Measurements from ENCODE around the gene TRIM69. TPM values are rescaled to one million over a fixed set of nuclear protein-coding genes. Genes with fewer than 3 reads are reported as not detected.

TRIM69 gene
- total and polyA plus RNA-seq, 2 experiments from 2014 or later, result 4.3 to 7.0 TPM

DNA sequence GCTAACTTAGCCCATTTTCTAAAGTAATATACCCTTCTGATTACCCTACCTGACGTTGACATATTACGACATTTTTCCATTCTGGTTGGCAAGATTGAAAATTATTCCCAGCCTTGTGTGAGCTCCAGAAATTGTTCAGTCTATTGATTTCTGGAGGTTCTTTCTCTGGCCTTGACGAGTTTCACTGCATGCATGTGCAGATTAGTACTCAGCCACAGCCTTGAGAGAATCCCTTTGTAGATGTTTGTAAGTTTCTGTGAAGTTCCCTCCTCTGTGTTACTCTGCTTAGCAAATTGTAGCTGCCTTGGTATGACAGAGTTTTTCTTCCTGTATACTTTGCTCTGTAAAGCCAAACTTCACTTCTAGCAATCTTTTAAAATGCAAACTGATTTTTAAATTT lies 27.5 kb downstream of the TRIM69 start:
- no peaks in the 10 kb centered on the region; the same call in 1 of the 2 replicates for H3K9me2 ChIP-seq (ENCODE audit: insufficient read depth)
- H3K27ac ChIP-seq (ENCODE audit: low read depth), result no peak overlapping the region
- H4K20me1 ChIP-seq (replicated peaks; ENCODE audit: insufficient read depth), result no peaks in the 10 kb centered on the region
- no peaks in the 10 kb centered on the region for H3K4me1 Mint-ChIP-seq
- no peak overlapping the region for H3K27ac Mint-ChIP-seq
- no peaks in the 10 kb centered on the region for H3K27me3 Mint-ChIP-seq (ENCODE audit: insufficient read depth, low read depth, poor library complexity)
- H3K4me3 ChIP-seq, result no peak overlapping the region
- no peak overlapping the region for H3K4me2 ChIP-seq
- H3K4me3 Mint-ChIP-seq, result no peak overlapping the region
- H3F3A ChIP-seq (replicated peaks; ENCODE audit: low read depth), result no peaks in the 10 kb centered on the region
- no peaks in the 10 kb centered on the region for H3K79me2 ChIP-seq (replicated peaks; ENCODE audit: insufficient read depth)
- no peak for DNase-seq (ENCODE audit: low spot score)
- no peak for ATAC-seq
- TF ChIP-seq EZH2phosphoT487 (IDR thresholded peaks at IDR 0.05; ENCODE audit: unreplicated experiment), result no peak
- TF ChIP-seq, protein P1, sequence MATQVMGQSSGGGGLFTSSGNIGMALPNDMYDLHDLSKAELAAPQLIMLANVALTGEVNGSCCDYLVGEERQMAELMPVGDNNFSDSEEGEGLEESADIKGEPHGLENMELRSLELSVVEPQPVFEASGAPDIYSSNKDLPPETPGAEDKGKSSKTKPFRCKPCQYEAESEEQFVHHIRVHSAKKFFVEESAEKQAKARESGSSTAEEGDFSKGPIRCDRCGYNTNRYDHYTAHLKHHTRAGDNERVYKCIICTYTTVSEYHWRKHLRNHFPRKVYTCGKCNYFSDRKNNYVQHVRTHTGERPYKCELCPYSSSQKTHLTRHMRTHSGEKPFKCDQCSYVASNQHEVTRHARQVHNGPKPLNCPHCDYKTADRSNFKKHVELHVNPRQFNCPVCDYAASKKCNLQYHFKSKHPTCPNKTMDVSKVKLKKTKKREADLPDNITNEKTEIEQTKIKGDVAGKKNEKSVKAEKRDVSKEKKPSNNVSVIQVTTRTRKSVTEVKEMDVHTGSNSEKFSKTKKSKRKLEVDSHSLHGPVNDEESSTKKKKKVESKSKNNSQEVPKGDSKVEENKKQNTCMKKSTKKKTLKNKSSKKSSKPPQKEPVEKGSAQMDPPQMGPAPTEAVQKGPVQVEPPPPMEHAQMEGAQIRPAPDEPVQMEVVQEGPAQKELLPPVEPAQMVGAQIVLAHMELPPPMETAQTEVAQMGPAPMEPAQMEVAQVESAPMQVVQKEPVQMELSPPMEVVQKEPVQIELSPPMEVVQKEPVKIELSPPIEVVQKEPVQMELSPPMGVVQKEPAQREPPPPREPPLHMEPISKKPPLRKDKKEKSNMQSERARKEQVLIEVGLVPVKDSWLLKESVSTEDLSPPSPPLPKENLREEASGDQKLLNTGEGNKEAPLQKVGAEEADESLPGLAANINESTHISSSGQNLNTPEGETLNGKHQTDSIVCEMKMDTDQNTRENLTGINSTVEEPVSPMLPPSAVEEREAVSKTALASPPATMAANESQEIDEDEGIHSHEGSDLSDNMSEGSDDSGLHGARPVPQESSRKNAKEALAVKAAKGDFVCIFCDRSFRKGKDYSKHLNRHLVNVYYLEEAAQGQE (IDR thresholded peaks at IDR 0.05; ENCODE audit: unreplicated experiment), result no peak
- TF ChIP-seq ZNF331 (CRISPR knock-in tag; IDR thresholded peaks at IDR 0.05; ENCODE audit: low read depth), result no peak
- TF ChIP-seq, protein P2, sequence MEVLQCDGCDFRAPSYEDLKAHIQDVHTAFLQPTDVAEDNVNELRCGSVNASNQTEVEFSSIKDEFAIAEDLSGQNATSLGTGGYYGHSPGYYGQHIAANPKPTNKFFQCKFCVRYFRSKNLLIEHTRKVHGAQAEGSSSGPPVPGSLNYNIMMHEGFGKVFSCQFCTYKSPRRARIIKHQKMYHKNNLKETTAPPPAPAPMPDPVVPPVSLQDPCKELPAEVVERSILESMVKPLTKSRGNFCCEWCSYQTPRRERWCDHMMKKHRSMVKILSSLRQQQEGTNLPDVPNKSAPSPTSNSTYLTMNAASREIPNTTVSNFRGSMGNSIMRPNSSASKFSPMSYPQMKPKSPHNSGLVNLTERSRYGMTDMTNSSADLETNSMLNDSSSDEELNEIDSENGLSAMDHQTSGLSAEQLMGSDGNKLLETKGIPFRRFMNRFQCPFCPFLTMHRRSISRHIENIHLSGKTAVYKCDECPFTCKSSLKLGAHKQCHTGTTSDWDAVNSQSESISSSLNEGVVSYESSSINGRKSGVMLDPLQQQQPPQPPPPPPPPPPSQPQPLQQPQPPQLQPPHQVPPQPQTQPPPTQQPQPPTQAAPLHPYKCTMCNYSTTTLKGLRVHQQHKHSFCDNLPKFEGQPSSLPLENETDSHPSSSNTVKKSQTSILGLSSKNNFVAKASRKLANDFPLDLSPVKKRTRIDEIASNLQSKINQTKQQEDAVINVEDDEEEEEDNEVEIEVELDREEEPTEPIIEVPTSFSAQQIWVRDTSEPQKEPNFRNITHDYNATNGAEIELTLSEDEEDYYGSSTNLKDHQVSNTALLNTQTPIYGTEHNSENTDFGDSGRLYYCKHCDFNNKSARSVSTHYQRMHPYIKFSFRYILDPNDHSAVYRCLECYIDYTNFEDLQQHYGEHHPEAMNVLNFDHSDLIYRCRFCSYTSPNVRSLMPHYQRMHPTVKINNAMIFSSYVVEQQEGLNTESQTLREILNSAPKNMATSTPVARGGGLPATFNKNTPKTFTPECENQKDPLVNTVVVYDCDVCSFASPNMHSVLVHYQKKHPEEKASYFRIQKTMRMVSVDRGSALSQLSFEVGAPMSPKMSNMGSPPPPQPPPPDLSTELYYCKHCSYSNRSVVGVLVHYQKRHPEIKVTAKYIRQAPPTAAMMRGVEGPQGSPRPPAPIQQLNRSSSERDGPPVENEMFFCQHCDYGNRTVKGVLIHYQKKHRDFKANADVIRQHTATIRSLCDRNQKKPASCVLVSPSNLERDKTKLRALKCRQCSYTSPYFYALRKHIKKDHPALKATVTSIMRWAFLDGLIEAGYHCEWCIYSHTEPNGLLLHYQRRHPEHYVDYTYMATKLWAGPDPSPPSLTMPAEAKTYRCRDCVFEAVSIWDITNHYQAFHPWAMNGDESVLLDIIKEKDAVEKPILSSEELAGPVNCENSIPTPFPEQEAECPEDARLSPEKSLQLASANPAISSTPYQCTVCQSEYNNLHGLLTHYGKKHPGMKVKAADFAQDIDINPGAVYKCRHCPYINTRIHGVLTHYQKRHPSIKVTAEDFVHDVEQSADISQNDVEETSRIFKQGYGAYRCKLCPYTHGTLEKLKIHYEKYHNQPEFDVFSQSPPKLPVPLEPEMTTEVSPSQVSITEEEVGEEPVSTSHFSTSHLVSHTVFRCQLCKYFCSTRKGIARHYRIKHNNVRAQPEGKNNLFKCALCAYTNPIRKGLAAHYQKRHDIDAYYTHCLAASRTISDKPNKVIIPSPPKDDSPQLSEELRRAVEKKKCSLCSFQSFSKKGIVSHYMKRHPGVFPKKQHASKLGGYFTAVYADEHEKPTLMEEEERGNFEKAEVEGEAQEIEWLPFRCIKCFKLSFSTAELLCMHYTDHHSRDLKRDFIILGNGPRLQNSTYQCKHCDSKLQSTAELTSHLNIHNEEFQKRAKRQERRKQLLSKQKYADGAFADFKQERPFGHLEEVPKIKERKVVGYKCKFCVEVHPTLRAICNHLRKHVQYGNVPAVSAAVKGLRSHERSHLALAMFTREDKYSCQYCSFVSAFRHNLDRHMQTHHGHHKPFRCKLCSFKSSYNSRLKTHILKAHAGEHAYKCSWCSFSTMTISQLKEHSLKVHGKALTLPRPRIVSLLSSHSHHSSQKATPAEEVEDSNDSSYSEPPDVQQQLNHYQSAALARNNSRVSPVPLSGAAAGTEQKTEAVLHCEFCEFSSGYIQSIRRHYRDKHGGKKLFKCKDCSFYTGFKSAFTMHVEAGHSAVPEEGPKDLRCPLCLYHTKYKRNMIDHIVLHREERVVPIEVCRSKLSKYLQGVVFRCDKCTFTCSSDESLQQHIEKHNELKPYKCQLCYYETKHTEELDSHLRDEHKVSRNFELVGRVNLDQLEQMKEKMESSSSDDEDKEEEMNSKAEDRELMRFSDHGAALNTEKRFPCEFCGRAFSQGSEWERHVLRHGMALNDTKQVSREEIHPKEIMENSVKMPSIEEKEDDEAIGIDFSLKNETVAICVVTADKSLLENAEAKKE (CRISPR knock-in tag; IDR thresholded peaks at IDR 0.05), result no peak
- TF ChIP-seq STAT1 (IDR thresholded peaks at IDR 0.05; ENCODE audit: unreplicated experiment), result no peak
- no peak for TF ChIP-seq POLR2AphosphoS5 (IDR thresholded peaks at IDR 0.05; ENCODE audit: low read depth)
- TF ChIP-seq, protein P3, sequence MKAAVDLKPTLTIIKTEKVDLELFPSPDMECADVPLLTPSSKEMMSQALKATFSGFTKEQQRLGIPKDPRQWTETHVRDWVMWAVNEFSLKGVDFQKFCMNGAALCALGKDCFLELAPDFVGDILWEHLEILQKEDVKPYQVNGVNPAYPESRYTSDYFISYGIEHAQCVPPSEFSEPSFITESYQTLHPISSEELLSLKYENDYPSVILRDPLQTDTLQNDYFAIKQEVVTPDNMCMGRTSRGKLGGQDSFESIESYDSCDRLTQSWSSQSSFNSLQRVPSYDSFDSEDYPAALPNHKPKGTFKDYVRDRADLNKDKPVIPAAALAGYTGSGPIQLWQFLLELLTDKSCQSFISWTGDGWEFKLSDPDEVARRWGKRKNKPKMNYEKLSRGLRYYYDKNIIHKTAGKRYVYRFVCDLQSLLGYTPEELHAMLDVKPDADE (IDR thresholded peaks at IDR 0.05), result no peak
- no peak for TF ChIP-seq EZH2 (IDR thresholded peaks at IDR 0.05; ENCODE audit: low read depth, unreplicated experiment)
- TF ChIP-seq JUNB (IDR thresholded peaks at IDR 0.05; ENCODE audit: unreplicated experiment), result no peak
- no peak for TF ChIP-seq CREB1 (CRISPR knock-in tag; IDR thresholded peaks at IDR 0.05; ENCODE audit: low read depth)
- TF ChIP-seq, protein P4, sequence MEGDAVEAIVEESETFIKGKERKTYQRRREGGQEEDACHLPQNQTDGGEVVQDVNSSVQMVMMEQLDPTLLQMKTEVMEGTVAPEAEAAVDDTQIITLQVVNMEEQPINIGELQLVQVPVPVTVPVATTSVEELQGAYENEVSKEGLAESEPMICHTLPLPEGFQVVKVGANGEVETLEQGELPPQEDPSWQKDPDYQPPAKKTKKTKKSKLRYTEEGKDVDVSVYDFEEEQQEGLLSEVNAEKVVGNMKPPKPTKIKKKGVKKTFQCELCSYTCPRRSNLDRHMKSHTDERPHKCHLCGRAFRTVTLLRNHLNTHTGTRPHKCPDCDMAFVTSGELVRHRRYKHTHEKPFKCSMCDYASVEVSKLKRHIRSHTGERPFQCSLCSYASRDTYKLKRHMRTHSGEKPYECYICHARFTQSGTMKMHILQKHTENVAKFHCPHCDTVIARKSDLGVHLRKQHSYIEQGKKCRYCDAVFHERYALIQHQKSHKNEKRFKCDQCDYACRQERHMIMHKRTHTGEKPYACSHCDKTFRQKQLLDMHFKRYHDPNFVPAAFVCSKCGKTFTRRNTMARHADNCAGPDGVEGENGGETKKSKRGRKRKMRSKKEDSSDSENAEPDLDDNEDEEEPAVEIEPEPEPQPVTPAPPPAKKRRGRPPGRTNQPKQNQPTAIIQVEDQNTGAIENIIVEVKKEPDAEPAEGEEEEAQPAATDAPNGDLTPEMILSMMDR (conservative IDR thresholded peaks at IDR 0.05; ENCODE audit: low read depth in 2 of 2), result no peak
- TF ChIP-seq ZNF114 (CRISPR knock-in tag; IDR thresholded peaks at IDR 0.05), result no peak
- TF ChIP-seq NANOG (IDR thresholded peaks at IDR 0.05; ENCODE audit: borderline replicate concordance), result no peak
- no peaks in the 10 kb centered on the region for H3K36me3 ChIP-seq (ENCODE audit: insufficient read depth)
- H3K4me1 ChIP-seq (ENCODE audit: insufficient read depth), result no peaks in the 10 kb centered on the region
- H3K9me3 Mint-ChIP-seq, result 0 out of 3 replicates have a peak, but pooled peaks cover 2% of the 10 kb centered on the region
- H2AFZ ChIP-seq, result no peak overlapping the region; the same call in 1 of the 2 replicates
- no peaks in the 10 kb centered on the region for H3K36me3 Mint-ChIP-seq (ENCODE audit: low read depth)
- H3K27me3 ChIP-seq (ENCODE audit: insufficient read depth), result no peaks in the 10 kb centered on the region

Measured in GM23338 (cell line).